NAMALWA (cell line): ENCODE results near the gene KLHL17.
"Not testable (repeated sequence)": the region's sequence is repeated elsewhere in the genome, so short reads cannot be mapped to it uniquely, and the experiment has no call there.

Experiments used
- DNase-seq: peaks from one replicate; pipeline ENCODE4 v3.0.0-alpha.2; 2015; ENCODE audit warnings: low spot score

Gene KLHL17

GRCh38 chr1:937521-937920 lies 22.9 kb upstream of the KLHL17 start:
- DNase-seq: no peak

DNA sequence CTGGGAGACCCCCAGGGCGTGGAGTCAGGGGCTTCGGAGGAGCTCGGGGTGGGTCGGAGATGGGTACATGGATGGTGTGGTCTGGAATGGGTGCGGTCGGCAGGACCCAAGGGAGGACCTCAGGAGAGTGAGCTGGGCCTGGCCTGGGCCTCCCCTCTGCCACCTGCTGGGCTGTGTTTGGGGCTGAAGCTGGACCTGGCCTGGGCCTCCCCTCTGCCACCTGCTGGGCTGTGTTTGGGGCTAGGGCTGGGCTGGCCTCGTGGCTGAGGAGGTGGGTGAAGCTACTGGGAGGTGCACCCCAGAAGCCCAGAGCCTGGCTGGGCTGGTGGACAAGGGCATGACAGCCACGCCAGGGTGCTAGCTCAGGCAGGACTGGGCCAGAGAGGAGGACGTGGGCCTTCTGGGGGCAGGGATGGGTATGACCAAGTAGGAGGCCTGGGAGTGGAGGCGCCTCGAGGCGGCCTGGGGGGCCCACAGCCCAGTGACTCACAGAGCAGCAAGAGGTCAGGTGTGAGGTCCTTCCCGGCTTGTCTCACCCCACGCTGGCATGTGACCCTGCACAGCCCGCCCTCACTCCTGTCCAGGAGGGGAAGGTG lies 22.2 kb upstream of the KLHL17 start:
- peak; percentile 53 for DNase-seq

GRCh38 chr1:938711-939489 lies 21.5 kb upstream of the KLHL17 start:
- DNase-seq: peak; percentile 51

DNA sequence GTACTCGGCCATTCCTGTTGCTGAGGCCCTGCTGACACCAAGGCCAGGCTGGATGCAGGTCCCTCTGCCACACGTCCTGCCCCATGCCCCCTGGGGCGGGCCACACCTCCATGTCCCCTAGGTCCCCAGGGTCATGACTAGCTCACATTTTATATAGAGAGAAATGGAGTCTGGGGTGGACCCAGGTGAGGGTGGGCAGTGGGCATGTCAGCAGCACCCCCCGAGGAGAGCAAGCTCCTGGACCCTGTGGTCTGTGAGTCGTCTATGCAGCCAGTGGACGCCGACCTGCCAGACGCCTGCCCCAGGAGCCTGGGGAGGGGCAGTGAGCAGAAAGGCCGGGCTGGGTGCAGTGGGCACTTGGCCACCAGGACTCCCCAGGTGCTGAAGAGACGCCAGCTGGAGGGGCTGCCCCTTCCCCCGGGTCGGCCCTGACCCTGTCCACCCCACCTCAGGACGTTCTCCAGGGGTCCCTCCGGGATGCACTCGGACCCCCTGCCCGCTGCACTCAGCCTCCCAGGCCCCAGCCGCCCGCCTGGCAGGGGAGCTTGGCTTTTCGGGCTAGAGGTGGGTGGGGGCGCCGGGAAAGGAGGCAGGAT lies 20.8 kb upstream of the KLHL17 start:
- no peak for DNase-seq

- DNase-seq: peak; percentile 50
Observed at GRCh38 chr1:940107-941014, 20.0 kb upstream of the KLHL17 start.

- DNase-seq: no peak
Observed at GRCh38 chr1:941015-941587, 19.3 kb upstream of the KLHL17 start.

GRCh38 chr1:941588-942383 lies 18.6 kb upstream of the KLHL17 start:
- peak; percentile 55 for DNase-seq

DNA sequence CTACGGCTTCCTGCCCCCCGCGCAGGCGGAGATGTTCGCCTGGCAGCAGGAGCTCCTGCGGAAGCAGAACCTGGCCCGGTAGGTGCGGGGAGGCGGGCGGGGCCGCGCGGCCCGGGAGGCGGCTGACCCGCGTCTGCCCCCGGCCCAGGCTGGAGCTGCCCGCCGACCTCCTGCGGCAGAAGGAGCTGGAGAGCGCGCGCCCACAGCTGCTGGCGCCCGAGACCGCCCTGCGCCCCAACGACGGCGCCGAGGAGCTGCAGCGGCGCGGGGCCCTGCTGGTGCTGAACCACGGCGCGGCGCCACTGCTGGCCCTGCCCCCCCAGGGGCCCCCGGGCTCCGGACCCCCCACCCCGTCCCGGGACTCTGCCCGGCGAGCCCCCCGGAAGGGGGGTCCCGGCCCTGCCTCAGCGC lies 18.0 kb upstream of the KLHL17 start:
- DNase-seq: no peak

DNA sequence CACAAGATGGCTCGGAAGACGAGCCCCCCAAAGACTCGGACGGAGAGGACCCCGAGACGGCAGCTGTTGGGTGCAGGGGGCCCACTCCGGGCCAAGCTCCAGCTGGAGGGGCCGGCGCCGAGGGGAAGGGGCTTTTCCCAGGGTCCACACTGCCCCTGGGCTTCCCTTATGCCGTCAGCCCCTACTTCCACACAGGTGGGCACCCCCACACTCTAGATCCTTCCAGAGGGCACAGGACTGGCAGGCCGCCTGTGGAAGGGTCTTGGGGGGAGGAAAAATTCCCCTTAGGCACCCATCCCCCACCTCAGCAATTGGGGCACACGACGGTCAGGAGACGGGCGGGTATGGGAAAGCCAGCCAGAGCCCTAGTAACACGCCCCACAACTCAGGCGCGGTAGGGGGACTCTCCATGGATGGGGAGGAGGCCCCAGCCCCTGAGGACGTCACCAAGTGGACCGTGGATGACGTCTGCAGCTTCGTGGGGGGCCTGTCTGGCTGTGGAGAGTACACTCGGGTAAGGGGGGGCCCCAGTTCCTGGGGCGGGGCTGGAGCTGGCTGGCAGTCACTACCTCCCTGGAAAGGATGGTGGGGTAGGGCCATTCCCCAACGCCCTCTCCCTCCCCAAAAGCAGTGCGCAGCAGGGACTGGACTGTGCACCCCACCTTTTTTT lies 17.4 kb upstream of the KLHL17 start:
- DNase-seq: no peak

- DNase-seq: no peak
Observed at GRCh38 chr1:943545-944340, 16.6 kb upstream of the KLHL17 start.

- DNase-seq: peak; percentile 55
Observed at GRCh38 chr1:944341-945325, 15.8 kb upstream of the KLHL17 start.

DNA sequence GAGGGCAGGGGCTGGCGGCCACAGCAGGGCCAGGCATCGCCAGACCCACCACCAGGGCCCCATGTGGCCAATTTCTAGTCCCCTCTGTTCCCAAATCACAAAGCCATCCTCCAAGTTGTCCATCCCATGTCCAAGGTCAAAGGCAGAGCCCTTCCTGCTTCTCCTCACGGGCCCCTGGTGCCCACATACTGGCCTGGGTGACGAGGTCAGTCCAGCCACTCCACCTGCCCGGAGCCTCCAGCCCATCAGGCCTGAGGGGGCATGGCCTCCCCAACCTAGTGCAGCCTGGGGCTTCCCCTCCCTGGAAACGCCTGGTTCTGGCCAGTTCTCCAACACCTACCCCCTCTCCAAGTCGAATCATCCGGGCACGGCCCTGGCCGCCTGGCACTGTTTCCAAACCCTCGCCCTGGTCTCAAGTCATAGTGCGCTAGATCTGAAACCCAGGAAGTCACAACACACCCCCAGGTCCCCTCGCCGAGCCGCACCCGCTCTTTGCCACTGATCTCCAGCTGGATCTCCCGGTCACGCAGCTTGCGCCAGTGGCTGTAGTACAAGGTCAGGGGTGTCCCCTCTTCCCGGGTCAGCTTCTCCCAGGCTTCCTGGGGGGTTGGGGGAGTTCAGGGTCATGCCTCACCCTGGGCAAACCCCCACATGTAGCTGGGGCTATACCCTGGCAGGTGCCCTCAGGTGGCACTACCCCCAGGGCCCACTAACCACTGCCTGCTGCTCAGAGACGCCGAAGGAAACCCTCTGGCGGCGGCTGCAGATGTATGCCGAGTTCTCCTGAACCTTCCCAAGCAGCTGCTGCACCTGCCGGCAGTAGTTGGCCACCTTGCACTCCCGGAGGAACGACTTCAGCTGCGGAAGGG lies 14.5 kb upstream of the KLHL17 start:
- no peak for DNase-seq

GRCh38 chr1:946811-947210 lies 13.6 kb upstream of the KLHL17 start:
- not testable (repeated sequence) for DNase-seq

GRCh38 chr1:947958-948357 lies 12.4 kb upstream of the KLHL17 start:
- no peak for DNase-seq

- DNase-seq: no peak
Observed at GRCh38 chr1:950268-950667, 10.1 kb upstream of the KLHL17 start.

DNA sequence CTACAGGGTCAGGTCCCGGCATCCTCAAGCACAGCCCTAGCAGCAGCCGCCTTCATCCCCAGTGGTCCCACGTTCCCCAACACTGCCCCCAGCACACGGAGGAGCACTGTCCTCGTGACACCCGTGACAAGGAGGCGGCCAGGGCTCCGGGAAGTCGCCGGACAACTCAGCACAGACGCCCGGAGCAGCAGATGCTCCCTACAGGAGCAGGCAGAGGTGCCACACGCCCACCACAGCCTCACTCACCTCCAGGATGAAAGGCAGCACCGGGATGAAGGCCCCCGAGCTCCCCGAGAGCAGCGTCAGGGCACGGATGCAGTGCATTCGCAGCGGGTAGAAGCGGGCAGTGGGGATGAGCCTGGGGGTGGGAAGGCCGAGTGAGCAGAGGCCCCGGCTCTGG lies 9.5 kb upstream of the KLHL17 start:
- no peak for DNase-seq

- DNase-seq: no peak
Observed at GRCh38 chr1:951364-951763, 9.0 kb upstream of the KLHL17 start.

DNA sequence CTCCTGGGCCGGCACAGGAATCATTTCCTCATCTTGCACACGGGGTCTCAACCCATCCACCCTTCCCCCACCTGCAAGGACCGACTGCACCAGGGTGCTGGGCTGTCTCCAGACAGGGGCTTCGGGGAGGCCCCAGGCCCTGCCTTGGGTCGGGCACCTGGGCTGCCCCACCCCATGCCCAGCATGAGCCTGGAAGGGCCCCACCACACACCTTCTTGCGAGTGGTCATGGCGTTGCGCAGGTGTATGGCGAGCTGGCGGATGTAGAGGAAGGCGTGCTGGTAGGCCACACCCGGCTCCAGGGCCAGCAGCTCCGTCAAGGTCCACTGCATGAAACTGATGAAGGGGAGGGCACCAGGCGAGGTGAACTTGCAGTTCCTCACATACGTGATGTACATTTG lies 8.2 kb upstream of the KLHL17 start:
- no peak for DNase-seq
